GM03348 (cell line): Measurements from ENCODE around the gene LOXHD1.

Experiments used
- DNase-seq: peaks from one replicate; pipeline ENCODE4 v3.0.0; 2012; ENCODE audit warnings: low spot score

The LOXHD1 gene

GRCh38 chr18:46657115-46657955 is at the start of gene LOXHD1:
TSS of gene LOXHD1 (minus strand) at chr18:46657220. CDS start at chr18:46657033, 187 bp downstream.
- DNase-seq: no peak

- DNase-seq: no peak
These were observed 48.5 kb upstream of the LOXHD1 start for GRCh38 chr18:46705521-46705920.

- no peak for DNase-seq
These were observed 47.8 kb upstream of the LOXHD1 start for GRCh38 chr18:46704816-46705215.

- DNase-seq: no peak
These were observed 47.2 kb upstream of the LOXHD1 start for GRCh38 chr18:46704189-46704588.

GRCh38 chr18:46702471-46702870 is 45.5 kb upstream of the LOXHD1 start:
- DNase-seq: no peak

- no peak for DNase-seq
These were observed 43.2 kb upstream of the LOXHD1 start for GRCh38 chr18:46700066-46700824.

GRCh38 chr18:46696702-46697101 is 39.7 kb upstream of the LOXHD1 start:
- DNase-seq: no peak

- no peak for DNase-seq
These were observed 39.2 kb upstream of the LOXHD1 start for GRCh38 chr18:46696268-46696667.

GRCh38 chr18:46693996-46694395 is 37.0 kb upstream of the LOXHD1 start:
- no peak for DNase-seq

GRCh38 chr18:46688853-46689525 is 32.0 kb upstream of the LOXHD1 start:
- no peak for DNase-seq

- no peak for DNase-seq
These were observed 29.2 kb upstream of the LOXHD1 start for GRCh38 chr18:46686186-46686585.

- DNase-seq: no peak
These were observed 26.2 kb upstream of the LOXHD1 start for GRCh38 chr18:46683252-46683651.

- DNase-seq: no peak
These were observed 24.0 kb upstream of the LOXHD1 start for GRCh38 chr18:46680784-46681695.

- DNase-seq: no peak
These were observed 23.0 kb upstream of the LOXHD1 start for GRCh38 chr18:46679846-46680598.

- DNase-seq: no peak
These were observed 21.9 kb upstream of the LOXHD1 start for GRCh38 chr18:46678785-46679399.

- no peak for DNase-seq
These were observed 21.0 kb upstream of the LOXHD1 start for GRCh38 chr18:46678041-46678440.

GRCh38 chr18:46677611-46678010 is 20.6 kb upstream of the LOXHD1 start:
- peak; percentile 45 for DNase-seq

- no peak for DNase-seq
These were observed 19.3 kb upstream of the LOXHD1 start for GRCh38 chr18:46676182-46676835.

- DNase-seq: no peak
These were observed 18.1 kb upstream of the LOXHD1 start for GRCh38 chr18:46675112-46675511.
